Glomerular endothelial cell (primary cell): ENCODE results near the gene ZCCHC10. TPM values are rescaled to one million over a fixed set of nuclear protein-coding genes. Genes with fewer than 3 reads are reported as not detected.
"Not testable (repeated sequence)": the region's sequence is repeated elsewhere in the genome, so short reads cannot be mapped to it uniquely, and the experiment has no call there.

ENCODE experiments used
- DNase-seq: peaks from one replicate; pipeline ENCODE4 v3.0.0-alpha.2; 2011; ENCODE audit warnings: low read depth, low spot score; ENCODE audit errors: extremely low read depth
- total RNA-seq: library from RNA; depleted of rRNA; stranded (reverse); fragments of >200 nt; gene quantifications from 2 replicates; pipeline ENCODE4 v1.2.3, GENCODE V29; 2015

The ZCCHC10 gene
- total RNA-seq, 1 donor from 2014 or later: 21.4 TPM

GRCh38 chr5:133046560-133046959, 20.2 kb upstream of the ZCCHC10 start:
- not testable (repeated sequence) for DNase-seq

GRCh38 chr5:133041910-133042309, 15.6 kb upstream of the ZCCHC10 start:
- DNase-seq: no peak

GRCh38 chr5:133041157-133041784, 14.9 kb upstream of the ZCCHC10 start:
- DNase-seq: no peak

- not testable (repeated sequence) for DNase-seq
These were observed 10.3 kb upstream of the ZCCHC10 start for GRCh38 chr5:133036677-133037076.

GRCh38 chr5:133035224-133035623, 8.9 kb upstream of the ZCCHC10 start:
- DNase-seq: no peak

- DNase-seq: no peak
These were observed 7.7 kb upstream of the ZCCHC10 start for GRCh38 chr5:133034064-133034463.

- DNase-seq: no peak
These were observed 6.7 kb upstream of the ZCCHC10 start for GRCh38 chr5:133032852-133033742.

GRCh38 chr5:133030343-133031005, 4.1 kb upstream of the ZCCHC10 start:
- no peak for DNase-seq

- no peak for DNase-seq
These were observed 3.1 kb upstream of the ZCCHC10 start for GRCh38 chr5:133029416-133029815.

- no peak for DNase-seq
These were observed 360 bp upstream of the ZCCHC10 start for GRCh38 chr5:133026664-133027153.

GRCh38 chr5:133019471-133019870, 6.9 kb downstream of the ZCCHC10 start:
- DNase-seq: not testable (repeated sequence)

GRCh38 chr5:133017964-133018363, 8.4 kb downstream of the ZCCHC10 start:
- DNase-seq: no peak

GRCh38 chr5:133015466-133015865, 10.9 kb downstream of the ZCCHC10 start:
- DNase-seq: no peak

GRCh38 chr5:133008455-133008854, 17.9 kb downstream of the ZCCHC10 start:
- DNase-seq: not testable (repeated sequence)

GRCh38 chr5:133006653-133007052, 19.7 kb downstream of the ZCCHC10 start:
- no peak for DNase-seq

- no peak for DNase-seq
These were observed 27.1 kb downstream of the ZCCHC10 start for GRCh38 chr5:132999246-132999645.

GRCh38 chr5:132998556-132998955, 27.8 kb downstream of the ZCCHC10 start:
- DNase-seq: no peak

GRCh38 chr5:132996307-132996706, 30.0 kb downstream of the ZCCHC10 start:
- DNase-seq: no peak

GRCh38 chr5:132987531-132988408, 38.6 kb downstream of the ZCCHC10 start:
- no peak for DNase-seq

GRCh38 chr5:132982971-132983370, 43.4 kb downstream of the ZCCHC10 start:
- not testable (repeated sequence) for DNase-seq
